Activated T-helper 17 cell treated with anti-CD3 and anti-CD28 coated beads, Interleukin-2, amount 50 U/mL, for 72 hours (primary cell): ENCODE results near the gene TEX13A. TPM values are rescaled to one million over a fixed set of nuclear protein-coding genes. Genes with fewer than 3 reads are reported as not detected.

ENCODE experiments used
- ATAC-seq: fragments of 150-1000 bp; cut with Tn5 transposase; replicated peaks from 2 replicates; pipeline ENCODE4 v1.10.0; 2021; ENCODE audit warnings: mild to moderate bottlenecking, moderate library complexity
- H3K27ac Mint-ChIP-seq: one replicate; pipeline ENCODE4 v1.8.0; 2022; ENCODE audit warnings: mixed read lengths
- H3K27me3 Mint-ChIP-seq: one replicate; pipeline ENCODE4 v1.8.0; 2022; ENCODE audit warnings: mixed read lengths
- H3K36me3 Mint-ChIP-seq: one replicate; pipeline ENCODE4 v1.8.0; 2022; ENCODE audit warnings: low read depth, mild to moderate bottlenecking, mixed read lengths
- H3K4me1 Mint-ChIP-seq: one replicate; pipeline ENCODE4 v1.8.0; 2022; ENCODE audit warnings: mixed read lengths
- H3K4me3 Mint-ChIP-seq: one replicate; pipeline ENCODE4 v1.8.0; 2022; ENCODE audit warnings: mild to moderate bottlenecking, mixed read lengths
- H3K9me3 Mint-ChIP-seq: one replicate; pipeline ENCODE4 v1.8.0; 2022; ENCODE audit warnings: mixed read lengths
- total RNA-seq, 2 donors: library from RNA; stranded (reverse); gene quantifications; one replicate each; pipeline ENCODE4 v1.2.3, GENCODE V29; 2022

Gene TEX13A
- total RNA-seq, 2 donors from 2014 or later = not detected

DNA sequence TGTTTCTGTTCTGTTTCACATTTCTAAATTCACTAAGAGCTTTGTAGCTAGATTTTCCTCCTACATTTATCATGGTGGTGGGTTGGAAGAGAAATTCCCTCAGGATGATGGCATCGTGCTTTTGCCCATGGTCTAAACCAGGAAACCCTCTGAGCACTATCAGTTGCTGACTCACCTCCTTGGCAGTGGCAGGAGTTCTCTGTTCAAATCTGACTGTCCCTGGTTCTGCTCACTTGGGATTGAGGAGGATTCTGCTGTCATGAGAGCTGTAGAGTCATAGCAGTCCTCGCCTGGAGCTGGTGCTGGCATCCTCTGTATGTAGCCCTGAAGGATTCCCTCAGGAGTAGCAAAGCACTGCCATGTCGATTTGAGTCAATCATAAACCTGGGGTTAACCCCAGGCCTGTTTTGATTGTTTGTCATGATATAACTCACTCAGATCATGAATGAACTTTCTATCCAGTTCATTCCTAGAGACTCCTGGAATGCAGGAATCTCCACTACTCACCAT, 9.4 kb downstream of the TEX13A start:
- Mint-ChIP-seq H3K27me3 (no peaks in the 10 kb centered on the region), H3K4me3 (no peak overlapping the region), H3K9me3 (no peaks in the 10 kb centered on the region), H3K27ac (no peak overlapping the region), H3K36me3 (no peaks in the 10 kb centered on the region), H3K4me1 (no peaks in the 10 kb centered on the region)
- no peak for ATAC-seq

DNA sequence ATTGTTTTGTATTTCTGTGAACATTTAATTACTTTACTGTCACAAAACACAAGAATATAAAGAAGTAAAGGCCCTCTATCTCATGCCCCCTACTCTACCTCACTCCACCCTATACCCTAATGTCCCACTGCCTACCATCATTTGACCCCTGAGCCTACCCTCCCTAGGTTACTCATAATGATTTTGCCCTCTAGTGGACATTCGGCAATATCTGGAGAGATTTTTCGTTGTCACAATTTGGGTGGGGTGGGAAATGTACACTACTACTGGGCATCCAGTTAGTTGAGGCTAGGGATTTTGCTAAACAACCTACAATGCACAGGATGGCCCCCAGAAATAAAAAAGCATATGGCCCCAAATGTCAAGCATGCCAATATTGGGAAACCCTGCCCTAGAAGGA, 10.2 kb downstream of the TEX13A start:
- H3K36me3 Mint-ChIP-seq = no peaks in the 10 kb centered on the region
- no peak for ATAC-seq
- no peaks in the 10 kb centered on the region for H3K4me1 Mint-ChIP-seq
- H3K27me3 Mint-ChIP-seq = no peaks in the 10 kb centered on the region
- H3K9me3 Mint-ChIP-seq = no peaks in the 10 kb centered on the region
- H3K27ac Mint-ChIP-seq = no peak overlapping the region
- H3K4me3 Mint-ChIP-seq = no peak overlapping the region

DNA sequence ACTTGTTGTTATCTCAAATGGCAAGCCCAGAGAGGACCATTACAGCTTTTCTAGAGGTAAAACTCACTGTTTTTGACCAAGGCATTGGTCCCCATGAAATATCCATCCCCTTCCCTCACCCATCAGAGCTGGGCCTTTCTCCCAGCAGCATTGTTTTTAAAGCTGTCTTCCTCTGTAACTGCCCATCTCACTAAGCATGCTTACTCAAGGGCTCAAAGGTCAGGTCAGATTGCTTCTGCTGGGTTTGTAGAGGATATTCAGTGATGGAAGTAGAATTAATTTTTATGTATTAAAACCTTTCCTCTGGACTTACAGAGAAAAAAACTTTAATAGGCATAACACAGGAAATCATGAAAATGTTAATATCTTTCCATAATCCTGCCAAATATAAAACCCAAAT, 11.1 kb downstream of the TEX13A start:
- Mint-ChIP-seq H3K36me3 (no peaks in the 10 kb centered on the region), H3K9me3 (no peaks in the 10 kb centered on the region), H3K4me3 (no peak overlapping the region), H3K27me3 (no peaks in the 10 kb centered on the region), H3K4me1 (no peaks in the 10 kb centered on the region), H3K27ac (no peak overlapping the region)
- ATAC-seq = no peak

DNA sequence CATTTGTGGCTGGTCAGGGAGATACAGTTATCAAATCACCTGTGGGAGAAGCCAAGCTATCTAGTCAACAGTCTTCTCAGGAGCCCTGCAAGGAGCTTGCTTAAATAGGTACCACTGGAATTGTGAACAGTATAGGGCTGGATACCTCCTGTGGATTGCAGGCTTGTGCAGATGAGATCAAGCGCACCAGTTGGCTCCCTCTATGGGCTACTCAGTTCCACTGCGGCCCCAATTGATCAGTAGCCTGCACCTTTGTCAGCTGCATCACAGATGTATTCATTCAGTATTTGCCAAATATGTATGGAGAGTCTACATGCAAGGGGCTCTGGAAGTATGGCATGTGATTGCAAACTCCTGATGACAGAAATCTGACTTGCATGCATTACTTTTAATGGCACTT, 28.6 kb downstream of the TEX13A start:
- Mint-ChIP-seq H3K4me1 (no peaks in the 10 kb centered on the region), H3K9me3 (no peaks in the 10 kb centered on the region), H3K4me3 (no peak overlapping the region), H3K27ac (no peak overlapping the region), H3K27me3 (no peaks in the 10 kb centered on the region), H3K36me3 (no peaks in the 10 kb centered on the region)
- no peak for ATAC-seq

DNA sequence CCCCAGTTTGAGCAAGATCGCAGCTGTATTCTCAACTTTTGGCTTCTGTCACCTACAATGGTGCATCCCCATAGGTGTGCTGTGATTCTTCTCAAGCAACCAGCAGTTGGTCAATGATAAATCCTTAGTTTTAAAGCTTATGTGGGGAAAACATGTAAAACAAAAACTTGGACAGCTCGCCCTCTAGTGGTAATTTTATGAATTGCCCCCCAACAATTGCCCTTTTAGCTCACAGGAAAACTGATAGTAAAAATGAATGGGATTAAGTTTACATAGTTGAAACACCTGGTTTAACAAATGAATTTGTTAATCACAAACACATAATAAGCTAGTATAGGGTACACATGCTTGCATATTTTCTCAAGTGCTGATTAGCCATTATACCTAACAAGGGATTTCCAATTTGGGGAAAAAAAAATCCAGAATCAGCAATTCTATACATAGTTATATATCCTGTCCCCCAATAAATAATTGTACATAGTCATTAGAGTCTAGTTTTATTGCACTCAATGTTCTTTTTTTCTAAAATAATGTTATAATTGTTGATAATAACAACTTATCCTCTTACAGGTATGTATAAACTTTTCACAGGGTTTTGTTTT, 30.1 kb downstream of the TEX13A start:
- Mint-ChIP-seq H3K27ac (no peak overlapping the region), H3K4me3 (no peak overlapping the region), H3K9me3 (no peaks in the 10 kb centered on the region), H3K36me3 (no peaks in the 10 kb centered on the region), H3K27me3 (no peaks in the 10 kb centered on the region), H3K4me1 (no peaks in the 10 kb centered on the region)
- no peak for ATAC-seq

DNA sequence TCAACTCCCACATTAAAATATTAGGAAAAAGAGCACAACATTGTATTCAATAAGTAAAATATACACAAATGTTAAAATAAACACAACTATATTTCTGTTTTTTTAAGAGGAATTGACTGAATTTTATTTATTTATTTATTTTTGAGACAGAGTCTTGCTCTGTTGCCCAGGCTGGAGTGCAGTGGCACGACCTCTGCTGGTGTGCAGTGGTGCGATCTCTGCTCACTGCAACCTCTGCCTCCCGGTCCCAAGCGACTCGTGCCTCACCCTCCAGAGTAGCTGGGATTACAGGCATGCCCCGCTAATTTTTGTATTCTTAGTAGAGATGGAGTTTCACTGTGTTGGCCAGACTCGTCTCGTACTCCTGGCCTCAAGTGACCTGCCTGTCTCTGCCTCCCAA, 31.4 kb downstream of the TEX13A start:
- H3K27me3 Mint-ChIP-seq = no peaks in the 10 kb centered on the region
- H3K4me1 Mint-ChIP-seq = no peaks in the 10 kb centered on the region
- H3K9me3 Mint-ChIP-seq = no peaks in the 10 kb centered on the region
- no peak for ATAC-seq
- no peak overlapping the region for H3K4me3 Mint-ChIP-seq
- no peak overlapping the region for H3K27ac Mint-ChIP-seq
- no peaks in the 10 kb centered on the region for H3K36me3 Mint-ChIP-seq

DNA sequence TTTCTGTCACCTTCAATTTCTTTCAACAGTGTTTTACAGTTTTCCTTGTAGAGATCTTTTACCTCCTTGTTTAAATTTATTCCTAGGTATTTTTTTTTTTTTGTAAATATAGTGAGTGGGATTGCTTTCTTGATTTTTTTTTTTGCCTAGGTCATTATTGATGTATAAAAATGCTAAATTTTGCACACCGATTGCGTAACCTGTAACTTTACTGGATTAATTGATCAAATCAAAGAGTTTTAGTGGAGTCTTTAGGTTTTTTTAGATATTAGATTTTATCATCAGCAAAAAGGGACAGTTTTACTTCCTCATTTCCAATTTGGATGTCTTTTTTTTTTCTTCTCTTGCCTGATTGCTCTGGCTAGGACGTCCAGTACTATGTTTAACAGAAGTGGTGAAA, 40.9 kb downstream of the TEX13A start:
- no peak for ATAC-seq
- no peak overlapping the region for H3K27ac Mint-ChIP-seq
- no peaks in the 10 kb centered on the region for H3K27me3 Mint-ChIP-seq
- no peaks in the 10 kb centered on the region for H3K9me3 Mint-ChIP-seq
- no peak overlapping the region for H3K4me3 Mint-ChIP-seq
- no peaks in the 10 kb centered on the region for H3K36me3 Mint-ChIP-seq
- H3K4me1 Mint-ChIP-seq = no peaks in the 10 kb centered on the region

DNA sequence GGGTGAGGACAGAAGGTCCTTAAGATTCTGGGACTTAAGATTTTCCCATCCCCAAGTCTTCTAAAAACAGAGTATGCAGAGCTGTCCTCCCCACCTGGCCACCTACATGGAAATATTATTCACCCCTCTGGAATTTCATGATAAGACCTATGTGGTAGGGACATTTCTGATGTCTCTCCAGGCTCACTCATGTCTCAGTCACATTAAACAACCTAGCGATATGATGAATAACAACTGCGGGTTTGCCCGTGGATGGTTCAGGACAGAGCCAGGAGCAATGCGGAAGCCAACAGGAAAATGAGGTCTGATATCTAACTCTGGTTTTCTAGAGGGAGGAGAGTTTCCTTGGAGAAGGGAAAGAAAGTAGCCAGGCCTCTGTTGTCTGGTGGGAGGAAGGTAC, 47.4 kb downstream of the TEX13A start:
- H3K36me3 Mint-ChIP-seq = no peaks in the 10 kb centered on the region
- ATAC-seq = no peak
- no peaks in the 10 kb centered on the region for H3K27me3 Mint-ChIP-seq
- no peaks in the 10 kb centered on the region for H3K4me1 Mint-ChIP-seq
- H3K9me3 Mint-ChIP-seq = no peaks in the 10 kb centered on the region
- no peak overlapping the region for H3K27ac Mint-ChIP-seq
- H3K4me3 Mint-ChIP-seq = no peak overlapping the region
